Right lobe of liver (tissue), 6 donors: ENCODE results near the gene GNGT2. TPM values are rescaled to one million over a fixed set of nuclear protein-coding genes. Genes with fewer than 3 reads are reported as not detected.

Experiments used
- ATAC-seq, 4 donors: fragments of 200-7000 bp; cut with Tn5 transposase; one replicate each; pipeline ENCODE4 v1.9.1; 2020; ENCODE audit warnings: mild to moderate bottlenecking in 4 of 4, moderate library complexity in 4 of 4
- DNase-seq, 3 donors: peaks; one replicate each; pipeline ENCODE4 v3.0.0-alpha.2; 2020
- H3K27ac ChIP-seq, 3 donors: fragments of 200-600 bp; one replicate each; pipeline ENCODE4 v1.8.0; 2022
- H3K27me3 ChIP-seq, 2 donors: fragments of 200-600 bp; one replicate each; pipeline ENCODE4 v1.8.0; 2022
- H3K36me3 ChIP-seq, 4 donors: fragments of 200-600 bp; sonication (generic) in 1 of 4; one replicate each; pipeline versions ENCODE4 v1.5.1 to v1.8.0; 2017 to 2022; ENCODE audit warnings: control low read depth in 1 of 4
- H3K4me1 ChIP-seq, 4 donors: fragments of 200-600 bp; sonication (generic) in 1 of 4; one replicate each; pipeline versions ENCODE4 v1.5.1 to v1.8.0; 2017 to 2022; ENCODE audit warnings: control low read depth in 1 of 4
- H3K4me3 ChIP-seq, 3 donors: fragments of 200-600 bp; one replicate each; pipeline ENCODE4 v1.8.0; 2022
- H3K9me3 ChIP-seq, 4 donors: fragments of 200-600 bp; sonication (generic) in 1 of 4; one replicate each; pipeline versions ENCODE4 v1.5.1 to v1.8.0; 2017 to 2022; ENCODE audit warnings: control low read depth in 1 of 4
- CTCF ChIP-seq, 4 donors: fragments of 200-600 bp in 3 of 4; fragments of 450-650 bp in 1 of 4; IDR thresholded peaks; one replicate each; pipeline versions ENCODE4 v1.5.1 to v1.8.0; 2016 to 2022; ENCODE audit warnings: antibody characterized with exemption in 4 of 4, mild to moderate bottlenecking in 2 of 4
- POLR2A ChIP-seq: fragments of 450-650 bp; IDR thresholded peaks from one replicate; pipeline ENCODE4 v1.6.1; 2017; ENCODE audit warnings: antibody characterized with exemption, mild to moderate bottlenecking
- WGBS: methylation state at CpG from one replicate; pipeline ENCODE4 v1.1.6; 2018; ENCODE audit warnings: low coverage, low lambda C conversion rate; ENCODE audit not compliant: insufficient coverage; ENCODE audit errors: missing lambda C conversion rate; 5-methylcytosine and 5-hydroxymethylcytosine counted together
- intact Hi-C, 2 donors: fragments of 100-400 bp; cut with DNase I; formaldehyde crosslinking; loops; one replicate each; pipeline versions ENCODE4 v1.11.2 to v1.14.1; 2022
- total RNA-seq, 6 experiments: library from RNA; depleted of rRNA in 2 of 6; stranded (reverse); fragments of >200 nt in 2 of 6; fragmentation: NEBNext Ultra II Directional in 3 of 6; extraction: Animal tissue kit (Norgen Biotek cat#: 25700) in 3 of 6; gene quantifications; one replicate each; pipeline versions ENCODE4 v1.1.0 to v1.2.4, GENCODE V29; 2016 to 2023
- donor health status: DM: no; HTN: yes; CAD: no.
- donor health status: DM: no; HTN: no; CAD: no.
- donor health status: DM: no; HTN: no; CAD: no.
- donor health status: DM: no; HTN: yes; CAD: no.
- donor health status: DM: no; HTN: yes; CAD: no.

GNGT2 gene
- total RNA-seq, 6 experiments from 2014 or later, result 0.61 to 1.6 (median 1.2) TPM

- H3K36me3 ChIP-seq, result no peaks in the 10 kb centered on the region
- no peak overlapping the region for H3K4me3 ChIP-seq
- no peak for TF ChIP-seq CTCF (IDR thresholded peaks at IDR 0.05)
- no peak for TF ChIP-seq POLR2A
- H3K27me3 ChIP-seq, result no peaks in the 10 kb centered on the region
- intact Hi-C loops, result no loop called here
- H3K9me3 ChIP-seq, result no peaks in the 10 kb centered on the region
- peaks cover 0 to 2% (median 0%) of the 10 kb centered on the region in 4 donors for H3K4me1 ChIP-seq
- WGBS, result 36% methylated on average over 27 of the region's 37 CpGs
- peak overlapping the region in 1 of 3 donors; percentile 33 for H3K27ac ChIP-seq
- DNase-seq, result peak; percentile 50 to 59 (median 53)
- ATAC-seq, result peak; percentile 33 to 46 (median 35)
These were observed 8.9 kb upstream of the GNGT2 start for GRCh38 chr17:49218941-49219913.

DNA sequence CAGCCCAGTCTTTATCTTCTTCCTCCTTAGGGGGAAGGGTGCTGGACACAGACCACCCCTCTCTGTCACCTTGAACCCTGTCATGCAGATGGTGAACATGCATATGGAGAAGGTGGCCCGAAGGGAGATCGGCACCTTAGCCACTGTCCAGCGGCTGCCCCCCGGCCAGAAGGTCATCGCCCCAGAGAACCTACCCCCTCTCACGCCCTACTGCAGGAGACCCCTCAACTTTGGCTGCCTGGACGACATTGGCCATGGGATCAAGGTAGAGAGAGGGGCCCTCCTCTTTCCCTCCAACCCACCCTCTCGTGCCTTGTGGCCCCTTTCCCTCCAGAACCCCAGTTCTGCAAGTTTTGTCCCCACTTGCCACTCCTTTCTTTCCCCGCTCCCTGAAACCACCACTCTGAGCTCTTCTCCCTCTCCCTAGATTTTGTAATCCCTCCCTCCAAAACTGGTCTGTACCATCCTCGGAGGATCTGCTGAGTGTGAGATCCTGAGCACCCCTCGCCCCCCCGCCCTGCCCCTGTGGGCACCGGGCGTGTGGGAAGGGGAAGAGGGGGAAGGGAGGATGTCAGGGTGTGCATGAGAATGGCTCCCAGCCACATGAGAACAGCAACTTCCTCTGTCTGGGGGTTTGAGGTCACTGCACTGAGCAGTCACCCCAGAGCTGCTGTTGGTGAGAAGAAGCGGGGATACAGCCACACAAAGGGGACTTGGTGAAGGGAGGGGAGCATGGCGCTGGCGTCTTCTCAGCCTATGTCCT lies 7.5 kb upstream of the GNGT2 start:
- WGBS, result 30% methylated on average over 9 of the region's 17 CpGs
- Histone ChIP-seq H3K4me3 (no peak overlapping the region), H3K27me3 (no peaks in the 10 kb centered on the region), H3K27ac (peak overlapping the region in 2 of 3 donors; percentile 24 to 33), H3K9me3 (no peaks in the 10 kb centered on the region), H3K4me1 (no peaks in the 10 kb centered on the region), H3K36me3 (no peaks in the 10 kb centered on the region)
- ATAC-seq, result peak; percentile 60 to 69 (median 64)
- TF ChIP-seq CTCF (IDR thresholded peaks at IDR 0.05) (no peak), POLR2A (no peak)
- DNase-seq, result peak; percentile 63 to 74 (median 65)
- intact Hi-C loops, result no loop called here

- ATAC-seq (peak; percentile 60 to 69 (median 64)), DNase-seq (peak; percentile 53 to 65 (median 60))
- WGBS, result 31% methylated on average over 10 of the region's 11 CpGs
- H3K9me3 ChIP-seq, result no peaks in the 10 kb centered on the region
- intact Hi-C loops, result no loop called here
- peak overlapping the region in 2 of 3 donors; percentile 24 to 33 for H3K27ac ChIP-seq
- H3K27me3 ChIP-seq, result no peaks in the 10 kb centered on the region
- no peak overlapping the region for H3K4me3 ChIP-seq
- no peak for TF ChIP-seq CTCF (IDR thresholded peaks at IDR 0.05)
- no peak for TF ChIP-seq POLR2A
- no peaks in the 10 kb centered on the region for H3K36me3 ChIP-seq
- no peaks in the 10 kb centered on the region for H3K4me1 ChIP-seq
These were observed 6.7 kb upstream of the GNGT2 start for GRCh38 chr17:49216953-49217650.

DNA sequence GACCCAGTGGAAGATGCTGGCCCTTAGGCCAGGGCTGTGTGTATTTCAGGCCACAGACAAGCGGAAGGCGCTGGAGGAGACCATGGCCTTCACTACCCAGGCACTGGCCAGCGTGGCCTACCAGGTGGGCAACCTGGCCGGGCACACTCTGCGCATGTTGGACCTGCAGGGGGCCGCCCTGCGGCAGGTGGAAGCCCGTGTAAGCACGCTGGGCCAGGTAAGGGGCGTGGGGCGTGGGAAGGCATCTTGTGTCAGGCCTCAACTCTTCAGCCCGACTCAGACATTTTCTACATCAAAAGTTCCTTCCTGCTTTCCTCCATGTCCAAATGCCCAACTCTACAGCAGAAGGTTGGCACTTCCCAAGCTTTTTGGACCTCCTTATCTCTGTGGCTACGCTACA lies 6.1 kb upstream of the GNGT2 start:
- Histone ChIP-seq H3K9me3 (no peaks in the 10 kb centered on the region), H3K4me1 (no peaks in the 10 kb centered on the region), H3K36me3 (no peaks in the 10 kb centered on the region), H3K27ac (peak overlapping the region in 2 of 3 donors; percentile 5 to 33), H3K4me3 (no peak overlapping the region), H3K27me3 (no peaks in the 10 kb centered on the region)
- TF ChIP-seq POLR2A (no peak), CTCF (IDR thresholded peaks at IDR 0.05) (no peak)
- ATAC-seq, result no peak
- DNase-seq, result no peak
- intact Hi-C loops, result no loop called here
- WGBS, result 51% methylated on average over 2 of the region's 13 CpGs
